A549 (cell line): Measurements from ENCODE around the gene LYPD6B. TPM values are rescaled to one million over a fixed set of nuclear protein-coding genes. Genes with fewer than 3 reads are reported as not detected.

Experiments
- ATAC-seq, 2 experiments: fragments of 200-7000 bp in 1 of 2; fragments of >200 bp in 1 of 2; cut with Nextera tagmentation in 1 of 2; cut with Tn5 transposase in 1 of 2; 3 replicates each; pipeline versions ENCODE4 v1.8.0 to v1.9.1; 2018 to 2020; ENCODE audit warnings: mild to moderate bottlenecking in 1 of 2, moderate library complexity in 1 of 2
- CTCF ChIA-PET: fragments of 300-600 bp; sonication (Branson Sonifier 250); formaldehyde crosslinking; extraction: SDS; loops from one replicate; lab custom pipeline; 2021; ENCODE audit warnings: antibody characterized with exemption, inconsistent platforms; lab: Yijun Ruan, JAX
- POLR2A ChIA-PET: fragments of 350-600 bp; formaldehyde crosslinking; extraction: SDS; loops from one replicate; lab custom pipeline; 2021; ENCODE audit warnings: antibody characterized with exemption, inconsistent platforms; lab: Yijun Ruan, JAX
- DNase-seq, 2 experiments: peaks; one replicate each; pipeline versions ENCODE4 v3.0.0 to v3.0.0-alpha.2; 2011 to 2016; ENCODE audit warnings: low read depth in 1 of 2, low spot score in 1 of 2
- FAIRE-seq: peaks from 2 replicates; lab custom pipeline; 2011; peaks lifted over from hg19 to GRCh38; lab: Jason Lieb, UNC
- H3K27ac ChIP-seq, 2 experiments: fragments of >200 bp; sonication (Bioruptor Twin); formaldehyde crosslinking; 3 replicates each; pipeline ENCODE4 v1.5.1; 2016 to 2017
- H3K4me1 ChIP-seq: fragments of >200 bp; sonication (Bioruptor Twin); formaldehyde crosslinking; 3 replicates; pipeline ENCODE4 v1.6.1; 2016
- H3K4me2 ChIP-seq: fragments of >200 bp; sonication (Bioruptor Twin); formaldehyde crosslinking; 3 replicates; pipeline ENCODE4 v1.6.1; 2016
- H3K4me3 ChIP-seq: fragments of >200 bp; sonication (Bioruptor Twin); formaldehyde crosslinking; 3 replicates; pipeline ENCODE4 v1.5.1; 2016
- H3K9me3 ChIP-seq: fragments of >200 bp; sonication (Bioruptor Twin); formaldehyde crosslinking; 3 replicates; pipeline ENCODE4 v1.6.1; 2016
- ATOH8 ChIP-seq: fragments of 250-450 bp; sonication (Bioruptor Pico); IDR thresholded peaks from 2 replicates; pipeline ENCODE4 v1.5.0; 2020; ENCODE audit warnings: low read depth, mild to moderate bottlenecking, moderate library complexity
- BHLHE40 ChIP-seq: IDR thresholded peaks from 2 replicates; pipeline ENCODE4 v1.6.1; 2012; ENCODE audit warnings: low read depth, low read length, inconsistent platforms
- CBX2 ChIP-seq: fragments of 200-600 bp; sonication (generic); IDR thresholded peaks from 2 replicates; pipeline ENCODE4 v1.6.1; 2016; ENCODE audit warnings: low read depth, mild to moderate bottlenecking, borderline replicate concordance
- EHF ChIP-seq: fragments of 250-450 bp; sonication (Bioruptor Pico); IDR thresholded peaks from 2 replicates; pipeline ENCODE4 v1.5.0; 2020; ENCODE audit warnings: mild to moderate bottlenecking
- ELK1 ChIP-seq: fragments of 150-350 bp; IDR thresholded peaks from 2 replicates; pipeline ENCODE4 v1.6.1; 2014; ENCODE audit warnings: low read depth, mild to moderate bottlenecking, low read length
- EP300 ChIP-seq, 2 experiments: fragments of >200 bp; sonication (Bioruptor Twin); formaldehyde crosslinking; IDR thresholded peaks; 2 replicates in 1 of 2; 3 replicates in 1 of 2; pipeline ENCODE4 v1.6.1; 2016 to 2017
- ESRRA ChIP-seq: fragments of 150-350 bp; IDR thresholded peaks from 2 replicates; pipeline ENCODE4 v1.6.1; 2014; ENCODE audit warnings: mild to moderate bottlenecking, low read length, borderline replicate concordance
- FOSL2 ChIP-seq, 2 experiments: fragments of 450-650 bp in 1 of 2; fragments of >200 bp in 1 of 2; sonication (Bioruptor Twin) in 1 of 2; formaldehyde crosslinking; IDR thresholded peaks; 2 replicates each; pipeline versions ENCODE4 v1.5.0 to v1.6.1; 2016 to 2020; ENCODE audit warnings: mild to moderate bottlenecking in 1 of 2, moderate library complexity in 1 of 2
- HES2 ChIP-seq: fragments of >200 bp; sonication (Bioruptor Twin); formaldehyde crosslinking; IDR thresholded peaks from 2 replicates; pipeline ENCODE4 v1.6.1; 2016
- HEYL ChIP-seq: fragments of 250-450 bp; sonication (Bioruptor Pico); IDR thresholded peaks from 2 replicates; pipeline ENCODE4 v1.8.0; 2021; ENCODE audit warnings: mild to moderate bottlenecking, moderate library complexity
- JUNB ChIP-seq: fragments of >200 bp; sonication (Bioruptor Twin); formaldehyde crosslinking; IDR thresholded peaks from 2 replicates; pipeline ENCODE4 v1.6.1; 2016
- MAFK ChIP-seq: fragments of 450-650 bp; IDR thresholded peaks from 2 replicates; pipeline ENCODE4 v1.6.1; 2014; ENCODE audit not compliant: partially characterized antibody
- MAX ChIP-seq: IDR thresholded peaks from 2 replicates; pipeline ENCODE4 v1.6.1; 2012
- MAZ ChIP-seq: fragments of 150-350 bp; IDR thresholded peaks from 2 replicates; pipeline ENCODE4 v1.6.1; 2014; ENCODE audit warnings: antibody characterized with exemption, low read depth, low read length, borderline replicate concordance
- NPAS2 ChIP-seq: fragments of 250-450 bp; sonication (Bioruptor Pico); IDR thresholded peaks from 2 replicates; pipeline ENCODE4 v1.8.0; 2022; ENCODE audit warnings: mild to moderate bottlenecking, moderate library complexity, borderline replicate concordance
- NR3C1 ChIP-seq: fragments of >200 bp; sonication (Bioruptor Twin); formaldehyde crosslinking; IDR thresholded peaks from 3 replicates; pipeline ENCODE4 v1.6.1; 2017
- POLR2A ChIP-seq: IDR thresholded peaks from 2 replicates; pipeline ENCODE4 v1.6.1; 2012; ENCODE audit warnings: mild to moderate bottlenecking, low read length
- REST ChIP-seq: fragments of 200-600 bp; sonication (generic); IDR thresholded peaks from 2 replicates; pipeline ENCODE4 v1.6.1; 2016; ENCODE audit warnings: antibody characterized with exemption, mild to moderate bottlenecking, moderate library complexity
- SMC3 ChIP-seq: fragments of >200 bp; sonication (Bioruptor Twin); formaldehyde crosslinking; IDR thresholded peaks from 3 replicates; pipeline ENCODE4 v1.6.1; 2018; ENCODE audit warnings: inconsistent platforms
- TFCP2L1 ChIP-seq: fragments of 250-450 bp; sonication (Bioruptor Pico); IDR thresholded peaks from 2 replicates; pipeline ENCODE4 v1.5.0; 2021; ENCODE audit warnings: mild to moderate bottlenecking
- ZC3H11A ChIP-seq: fragments of 450-650 bp; IDR thresholded peaks from 2 replicates; pipeline ENCODE4 v1.6.1; 2014; ENCODE audit warnings: antibody characterized with exemption, mild to moderate bottlenecking
- ZFP36 ChIP-seq: fragments of 450-650 bp; IDR thresholded peaks from 2 replicates; pipeline ENCODE4 v1.6.1; 2014; ENCODE audit warnings: borderline replicate concordance; ENCODE audit not compliant: partially characterized antibody
- ZSCAN20 ChIP-seq: fragments of 250-450 bp; sonication (Bioruptor Pico); IDR thresholded peaks from 2 replicates; pipeline ENCODE4 v1.8.0; 2022; ENCODE audit warnings: mild to moderate bottlenecking, moderate library complexity
- WGBS: methylation state at CpG from one replicate; pipeline ENCODE4 v1.1.6; 2017; ENCODE audit errors: missing lambda C conversion rate; 5-methylcytosine and 5-hydroxymethylcytosine counted together
- polyA plus RNA-seq, 4 experiments: library from polyadenylated mRNA; depleted of rRNA in 3 of 4; stranded (reverse); fragments of >200 nt; fragmentation: RNase III in 1 of 4; extraction: RNeasy Plus Mini Kit Qiagen cat#74134 plus additional on column Dnase treatment in 1 of 4; gene quantifications; 2 replicates in 3 of 4; 3 replicates in 1 of 4; pipeline ENCODE4 v1.2.3, GENCODE V29; 2011 to 2017

The LYPD6B gene
- polyA plus RNA-seq, 2 of the 4 experiments (the other 2 are of a cell fraction) = not detected

- 51% methylated on average over 6 of the region's 6 CpGs for WGBS
- no peaks in the 10 kb centered on the region for H3K9me3 ChIP-seq
- TF ChIP-seq EP300 (IDR thresholded peaks at IDR 0.05) = no peak
- no peak for TF ChIP-seq NR3C1
- TF ChIP-seq MAZ = no peak
- TF ChIP-seq HES2 = no peak
- no peak for TF ChIP-seq EHF (CRISPR knock-in tag)
- no peak for TF ChIP-seq ZSCAN20
- no peak for TF ChIP-seq MAX
- no peak for TF ChIP-seq POLR2A
- no peak for TF ChIP-seq MAFK
- TF ChIP-seq FOSL2 (IDR thresholded peaks at IDR 0.05) = no peak
- no peak for TF ChIP-seq FOSL2 (CRISPR knock-in tag; IDR thresholded peaks at IDR 0.05)
- no peak for TF ChIP-seq ESRRA
- no peak for TF ChIP-seq ELK1
- no peak for TF ChIP-seq JUNB
- no peak for TF ChIP-seq SMC3
- TF ChIP-seq ZFP36 = no peak
- TF ChIP-seq, all 56 proteins: peak for 0
- H3K27ac ChIP-seq = no peak overlapping the region
- ATAC-seq (no peak), DNase-seq (no peak), FAIRE-seq (no peak)
- H3K4me1 ChIP-seq = no peaks in the 10 kb centered on the region
- H3K4me3 ChIP-seq = no peak overlapping the region
- CTCF ChIA-PET = no interaction called here
- POLR2A ChIA-PET = no interaction called here
- no peak overlapping the region for H3K4me2 ChIP-seq
Measured at GRCh38 chr2:149226790-149227189, 188.3 kb downstream of the LYPD6B start.

GRCh38 chr2:149235816-149236375 is 197.4 kb downstream of the LYPD6B start:
- no peak for FAIRE-seq

More at GRCh38 chr2:149235816-149236375, 197.4 kb downstream of the LYPD6B start:
- H3K4me2 ChIP-seq = no peak overlapping the region
- ATAC-seq (no peak), DNase-seq (no peak)
- POLR2A ChIA-PET = no interaction called here
- CTCF ChIA-PET = no interaction called here
- 2% methylated on average over 3 of the region's 3 CpGs for WGBS
- H3K27ac ChIP-seq = no peak overlapping the region
- no peaks in the 10 kb centered on the region for H3K9me3 ChIP-seq
- H3K4me3 ChIP-seq = no peak overlapping the region
- no peak for TF ChIP-seq REST
- TF ChIP-seq ZC3H11A = no peak
- no peak for TF ChIP-seq NPAS2
- no peak for TF ChIP-seq ATOH8
- TF ChIP-seq TFCP2L1 (CRISPR knock-in tag) = no peak
- no peak for TF ChIP-seq BHLHE40
- no peak for TF ChIP-seq EHF (CRISPR knock-in tag)
- TF ChIP-seq HEYL (CRISPR knock-in tag) = no peak
- TF ChIP-seq CBX2 = no peak
- no peaks in the 10 kb centered on the region for H3K4me1 ChIP-seq
